GM19452 (cell line): ENCODE data around the gene ATE1.
A peak's percentile ranks its signal among the peaks of the same experiment; 100 is the strongest.
"Not testable (repeated sequence)": the region's sequence is repeated elsewhere in the genome, so short reads cannot be mapped to it uniquely, and the experiment has no call there.

Source experiments
- ATAC-seq: cut with Tn5 transposase; IDR thresholded peaks from one replicate; pipeline ENCODE4 v1.9.1; 2021; ENCODE audit not compliant: unreplicated experiment

The ATE1 gene

GRCh38 chr10:121792198-121792597, 135.6 kb downstream of the ATE1 start:
- ATAC-seq: no peak

GRCh38 chr10:121791761-121792160, 136.1 kb downstream of the ATE1 start:
- ATAC-seq: no peak

GRCh38 chr10:121788717-121789116, 139.1 kb downstream of the ATE1 start:
- ATAC-seq: no peak

- no peak for ATAC-seq
These were observed 139.7 kb downstream of the ATE1 start for GRCh38 chr10:121788115-121788514.

GRCh38 chr10:121787169-121787568, 140.7 kb downstream of the ATE1 start:
- ATAC-seq: no peak

- ATAC-seq: no peak
These were observed 144.0 kb downstream of the ATE1 start for GRCh38 chr10:121783782-121784372.

- ATAC-seq: no peak
These were observed 146.7 kb downstream of the ATE1 start for GRCh38 chr10:121781101-121781500.

- no peak for ATAC-seq
These were observed 153.0 kb downstream of the ATE1 start for GRCh38 chr10:121774813-121775212.

GRCh38 chr10:121774404-121774803, 153.4 kb downstream of the ATE1 start:
- no peak for ATAC-seq

- ATAC-seq: no peak
These were observed 154.9 kb downstream of the ATE1 start for GRCh38 chr10:121772884-121773283.

GRCh38 chr10:121772406-121772805, 155.4 kb downstream of the ATE1 start:
- no peak for ATAC-seq

GRCh38 chr10:121771966-121772365, 155.9 kb downstream of the ATE1 start:
- no peak for ATAC-seq

GRCh38 chr10:121766426-121766825, 161.4 kb downstream of the ATE1 start:
- no peak for ATAC-seq

GRCh38 chr10:121765204-121765603, 162.6 kb downstream of the ATE1 start:
- ATAC-seq: no peak

GRCh38 chr10:121764233-121764942, 163.4 kb downstream of the ATE1 start:
- no peak for ATAC-seq

- ATAC-seq: not testable (repeated sequence)
These were observed 170.6 kb downstream of the ATE1 start for GRCh38 chr10:121757241-121757640.

- not testable (repeated sequence) for ATAC-seq
These were observed 172.3 kb downstream of the ATE1 start for GRCh38 chr10:121755496-121755895.

GRCh38 chr10:121754666-121755065, 173.2 kb downstream of the ATE1 start:
- ATAC-seq: no peak

GRCh38 chr10:121753726-121754476, 173.9 kb downstream of the ATE1 start:
- peak; percentile 86 for ATAC-seq

GRCh38 chr10:121751191-121751760, 176.6 kb downstream of the ATE1 start:
- ATAC-seq: no peak

- no peak for ATAC-seq
These were observed 180.6 kb downstream of the ATE1 start for GRCh38 chr10:121747163-121747775.
